Loucy (cell line): ENCODE measurements around the gene WASHC2C.
"Not testable (repeated sequence)": the region's sequence is repeated elsewhere in the genome, so short reads cannot be mapped to it uniquely, and the experiment has no call there.

Experiments
- CTCF ChIP-seq: fragments of 200-600 bp; sonication (generic); conservative IDR thresholded peaks from 2 replicates; pipeline ENCODE4 v1.5.1; 2014; ENCODE audit warnings: mild to moderate bottlenecking, antibody characterized with exemption, low read length
- EZH2phosphoT487 ChIP-seq: fragments of 200-600 bp; IDR thresholded peaks from 2 replicates; pipeline ENCODE4 v1.6.1; 2018; ENCODE audit warnings: antibody characterized with exemption, mild to moderate bottlenecking, moderate library complexity, borderline replicate concordance

DNA sequence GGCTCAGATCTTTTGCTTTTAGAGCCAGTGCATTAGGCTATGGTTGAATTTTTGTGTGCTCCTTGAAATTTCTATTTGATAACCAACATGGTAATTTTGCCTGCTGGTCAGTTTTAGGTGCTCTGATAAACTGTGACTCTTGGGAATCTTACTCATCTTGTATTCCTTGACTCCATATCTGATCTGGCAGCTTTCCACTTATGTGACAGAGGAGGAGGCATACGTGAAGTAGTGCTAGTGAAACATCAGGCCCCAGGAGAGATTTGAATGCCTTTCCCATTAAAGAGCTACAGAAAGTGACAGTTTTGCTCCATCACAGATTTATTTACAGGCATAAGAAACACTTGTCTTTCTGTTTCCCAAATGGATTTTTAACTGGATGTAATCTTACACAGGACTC, 59.2 kb downstream of the WASHC2C start:
- TF ChIP-seq CTCF, EZH2phosphoT487: not testable (repeated sequence)
